ENCODE measurements around the gene B9D1. TPM values are rescaled to one million over a fixed set of nuclear protein-coding genes. Genes with fewer than 3 reads are reported as not detected.

B9D1 gene
- polyA plus RNA-seq, 3 donors: 39.6 to 55.2 (median 46.0) TPM

DNA sequence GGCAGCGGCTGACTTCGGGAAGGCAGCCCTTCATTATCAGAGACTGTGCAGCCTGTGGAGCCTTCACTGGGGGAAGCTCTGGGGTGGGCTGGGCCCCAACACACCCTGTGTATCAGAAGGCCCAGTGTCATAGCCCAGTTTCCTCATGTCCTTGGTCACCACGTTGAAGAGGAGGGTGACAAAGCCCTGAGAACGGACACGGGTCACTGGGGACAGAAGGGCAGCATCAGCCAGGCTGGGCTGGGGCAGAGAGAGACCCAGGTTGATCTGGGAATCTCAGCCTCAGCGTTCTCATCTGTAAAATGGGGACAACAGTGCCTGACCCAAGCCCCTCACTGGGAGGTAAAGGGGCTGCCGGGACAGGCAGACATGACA lies 19.3 kb downstream of the B9D1 start:
- no peak for DNase-seq

- no peak for DNase-seq
Observed at GRCh38 chr17:19342611-19343255, 19.8 kb downstream of the B9D1 start.

DNA sequence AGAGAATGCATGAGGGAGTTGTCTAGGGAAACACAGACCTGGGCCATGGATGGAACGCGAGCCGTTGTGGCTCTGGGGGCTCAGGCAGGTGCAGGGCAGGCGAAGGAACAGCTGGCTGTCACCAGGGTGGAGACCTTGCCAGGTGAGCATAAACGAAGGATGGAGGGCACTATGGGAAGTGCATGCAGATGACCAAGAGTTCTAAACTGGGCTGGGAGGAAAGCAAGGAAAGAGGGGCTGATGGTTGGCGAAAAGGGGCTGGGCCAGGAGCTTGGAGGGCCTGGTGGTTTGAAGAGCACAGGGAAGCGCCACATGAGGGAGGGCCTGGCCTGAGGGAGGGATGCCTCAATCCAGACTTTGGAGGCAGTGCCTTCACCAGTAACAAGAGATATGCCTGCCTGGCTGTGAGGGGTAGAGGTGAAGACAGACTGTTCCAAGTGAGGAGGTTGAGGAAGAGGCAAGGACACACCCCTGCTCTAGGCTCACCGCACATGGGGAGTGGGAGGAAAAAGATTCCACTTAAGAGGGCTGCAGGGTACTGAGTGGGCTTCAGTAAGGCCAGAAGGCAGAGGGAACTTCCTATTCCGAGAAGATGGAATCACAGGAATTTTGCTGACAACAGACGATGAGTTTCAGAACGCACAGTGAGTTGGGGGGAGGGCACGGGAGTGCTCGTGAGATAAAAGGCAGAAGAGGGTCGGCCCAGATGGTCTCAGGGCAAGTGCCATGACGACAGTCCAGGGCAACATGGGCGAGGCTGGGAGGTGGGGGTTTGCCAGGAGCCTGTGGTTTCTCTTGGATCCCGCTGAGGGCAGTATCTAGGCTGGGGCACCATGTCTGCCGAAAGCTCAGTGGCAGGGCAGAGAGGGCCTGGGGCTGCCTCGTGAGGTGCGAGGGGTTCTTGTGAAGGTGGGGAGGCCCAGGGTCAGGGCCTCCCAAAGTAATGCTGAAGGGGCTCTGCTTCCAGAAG lies 20.6 kb downstream of the B9D1 start:
- no peak for DNase-seq

- DNase-seq: no peak
Observed at GRCh38 chr17:19341211-19341631, 21.3 kb downstream of the B9D1 start.

DNA sequence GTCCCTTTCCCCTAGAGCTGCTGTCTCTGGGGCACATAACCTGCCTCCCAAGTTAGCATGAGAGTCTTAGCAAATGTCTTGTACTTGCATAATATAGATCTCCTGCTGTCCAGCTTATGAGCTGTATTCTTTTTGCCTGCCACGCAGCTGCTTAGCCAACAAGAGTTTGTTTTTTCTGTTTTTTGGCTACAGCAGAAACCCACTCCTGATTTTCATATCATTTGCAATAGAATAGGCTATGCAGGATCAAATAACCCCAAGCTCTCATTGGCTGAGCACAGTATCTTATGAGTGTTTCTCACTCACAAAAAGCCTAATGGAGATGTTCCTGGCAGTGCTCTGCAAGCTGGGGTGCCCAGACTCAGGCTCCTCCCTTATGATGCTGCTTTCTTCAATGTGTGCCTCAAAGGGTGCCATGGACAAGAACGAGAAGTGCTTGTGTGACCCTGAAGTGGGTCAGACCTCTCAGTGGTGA lies 23.1 kb downstream of the B9D1 start:
- DNase-seq: no peak

- DNase-seq: no peak
Observed at GRCh38 chr17:19338031-19338990, 24.2 kb downstream of the B9D1 start.

DNA sequence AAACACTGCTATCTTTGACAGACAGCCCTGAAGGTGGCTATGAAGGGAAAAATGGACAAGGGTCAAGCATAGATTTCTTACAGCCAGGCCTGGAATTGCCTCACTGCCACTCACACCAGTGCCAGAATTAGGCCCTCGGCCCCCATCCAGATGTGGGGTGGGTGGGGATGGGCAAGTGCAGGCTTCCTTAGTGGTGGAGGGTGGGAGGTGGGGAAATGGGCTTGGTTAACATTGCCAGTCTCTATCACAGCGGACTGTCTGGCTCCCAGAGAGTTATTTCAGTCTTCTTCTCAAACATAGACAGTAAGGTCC lies 24.9 kb downstream of the B9D1 start:
- DNase-seq: no peak

DNA sequence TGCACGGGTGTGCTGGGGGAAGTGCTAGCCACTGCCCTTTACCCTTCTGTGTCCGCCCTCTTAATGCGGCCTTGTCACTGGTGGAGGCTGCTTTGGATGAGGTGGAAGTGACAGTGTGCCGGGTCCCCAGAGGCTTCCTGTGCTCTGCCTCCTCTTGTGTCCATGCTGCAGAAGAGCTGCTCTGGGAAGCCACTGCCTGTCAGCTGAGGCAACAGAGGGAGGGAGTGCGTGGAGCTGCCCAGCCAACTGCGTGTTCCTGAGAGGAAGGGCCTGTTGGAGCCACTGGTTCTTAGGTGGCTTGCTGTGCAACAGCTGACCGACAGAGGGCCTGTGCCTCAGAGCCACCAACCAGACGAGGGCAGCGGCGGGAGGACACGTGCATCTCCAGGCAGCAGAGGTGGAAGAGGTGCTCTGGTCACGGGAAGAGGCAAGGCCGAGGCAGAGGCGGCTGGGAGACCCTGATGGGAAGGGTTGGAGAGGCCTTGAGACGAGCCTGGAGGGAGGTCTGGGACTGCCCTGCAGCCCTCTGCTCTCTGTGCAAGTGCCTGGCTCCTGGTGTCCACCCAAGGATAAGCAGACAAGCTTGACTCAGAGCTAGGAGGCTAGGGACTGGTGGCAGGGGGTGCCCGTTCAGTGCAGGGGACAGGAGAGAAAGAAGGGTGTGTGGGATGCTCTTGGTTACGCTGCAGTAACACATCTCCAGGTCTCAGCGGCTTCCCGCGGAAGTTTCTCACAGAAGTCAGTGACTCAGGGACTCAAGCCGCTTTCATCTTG lies 25.4 kb downstream of the B9D1 start:
- DNase-seq: no peak

DNA sequence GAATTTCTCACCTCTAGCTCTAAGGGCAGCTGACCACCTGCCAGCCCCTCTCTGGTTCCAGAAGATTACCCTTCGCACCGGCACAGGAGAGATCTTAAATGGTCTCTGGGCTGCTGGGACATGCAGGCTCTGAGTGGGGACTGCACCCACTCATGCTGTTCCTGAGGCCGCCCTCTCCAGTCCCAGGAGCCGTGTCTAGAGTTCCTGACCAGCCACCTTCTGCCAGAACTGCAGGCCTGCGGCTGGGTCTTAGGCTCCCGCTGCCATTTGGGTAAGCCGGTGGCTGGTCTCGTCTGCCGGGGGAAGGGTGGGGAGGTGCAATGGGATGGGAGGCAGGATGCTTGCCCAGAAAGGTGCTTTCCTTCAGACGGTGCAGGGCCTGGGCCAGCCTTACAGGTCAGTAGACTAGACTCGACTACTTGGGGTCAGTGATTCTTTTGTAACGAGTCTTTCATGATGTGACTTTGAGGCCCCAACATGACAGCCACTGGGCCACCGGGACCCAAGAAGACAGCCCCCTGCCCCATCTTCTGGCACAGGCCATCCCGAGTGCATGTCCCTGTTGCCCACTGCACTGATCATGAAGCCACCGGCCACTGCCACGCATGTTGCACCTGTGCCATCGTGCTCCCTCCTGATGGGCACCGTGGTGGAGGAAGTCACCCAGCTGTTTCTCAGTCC lies 26.4 kb downstream of the B9D1 start:
- DNase-seq: no peak

GRCh38 chr17:19334331-19334730 lies 28.2 kb downstream of the B9D1 start:
- DNase-seq: no peak

GRCh38 chr17:19333736-19334290 lies 28.7 kb downstream of the B9D1 start:
- DNase-seq: no peak

- DNase-seq: no peak
Observed at GRCh38 chr17:19333132-19333440, 29.4 kb downstream of the B9D1 start.

DNA sequence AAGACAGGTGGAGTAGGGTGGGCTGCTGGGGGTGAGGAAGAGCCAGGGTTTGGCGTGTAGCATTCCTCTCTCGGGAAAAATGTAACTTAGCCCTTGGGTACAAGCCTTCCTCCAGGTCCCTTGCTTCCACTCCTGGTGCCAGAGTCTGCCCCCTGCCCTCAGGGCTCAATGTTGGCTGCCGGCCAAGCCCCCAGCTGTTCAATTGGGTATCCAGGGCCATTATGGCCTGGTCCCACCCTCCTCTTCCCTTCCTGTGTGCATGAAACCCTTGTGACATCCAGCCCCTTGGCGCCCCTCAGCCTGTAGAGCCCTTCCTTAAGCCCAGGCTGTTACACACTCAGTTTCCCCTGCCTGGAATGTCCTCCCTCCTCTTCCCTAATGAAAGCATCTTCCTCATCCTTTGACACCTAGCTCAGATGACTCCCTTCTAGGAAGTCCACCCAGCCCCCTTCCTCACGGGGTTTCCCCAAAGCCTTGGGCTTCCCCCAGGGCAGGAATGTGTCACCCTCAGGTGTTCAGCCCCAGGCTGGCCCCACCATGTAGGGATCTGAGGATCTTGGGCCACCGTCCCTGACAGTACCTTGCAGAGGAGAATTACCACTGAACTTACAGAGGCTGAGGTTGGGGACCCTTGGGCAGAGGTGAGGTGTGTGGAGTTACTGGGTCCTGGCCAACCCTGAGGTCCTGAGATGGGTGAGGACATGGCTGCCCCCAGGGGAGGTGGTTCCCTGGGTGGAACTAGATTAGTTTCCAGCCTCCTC lies 30.0 kb downstream of the B9D1 start:
- no peak for DNase-seq

- DNase-seq: no peak
Observed at GRCh38 chr17:19331543-19332245, 30.8 kb downstream of the B9D1 start.

GRCh38 chr17:19331134-19331533 lies 31.4 kb downstream of the B9D1 start:
- DNase-seq: no peak

DNA sequence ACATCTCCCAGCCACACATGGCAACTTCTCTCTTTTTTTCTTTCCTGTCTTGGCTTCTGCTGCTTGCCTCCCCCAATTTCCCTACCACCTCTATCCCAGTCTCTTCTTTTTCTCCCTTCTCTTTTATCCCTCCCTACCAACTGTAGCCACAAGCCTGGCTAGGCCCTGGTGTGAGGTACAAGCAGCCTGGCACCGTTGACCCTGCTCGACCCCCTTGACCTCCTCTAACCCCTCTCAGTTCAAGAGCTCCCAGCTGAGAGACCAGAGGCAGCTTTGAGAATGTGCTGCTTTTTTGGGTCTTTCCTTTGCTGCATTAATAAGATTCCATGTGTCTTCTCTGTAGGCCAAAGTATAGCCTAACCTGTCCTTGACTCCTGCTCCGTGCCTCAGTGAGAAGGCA lies 32.3 kb downstream of the B9D1 start:
- no peak for DNase-seq

DNA sequence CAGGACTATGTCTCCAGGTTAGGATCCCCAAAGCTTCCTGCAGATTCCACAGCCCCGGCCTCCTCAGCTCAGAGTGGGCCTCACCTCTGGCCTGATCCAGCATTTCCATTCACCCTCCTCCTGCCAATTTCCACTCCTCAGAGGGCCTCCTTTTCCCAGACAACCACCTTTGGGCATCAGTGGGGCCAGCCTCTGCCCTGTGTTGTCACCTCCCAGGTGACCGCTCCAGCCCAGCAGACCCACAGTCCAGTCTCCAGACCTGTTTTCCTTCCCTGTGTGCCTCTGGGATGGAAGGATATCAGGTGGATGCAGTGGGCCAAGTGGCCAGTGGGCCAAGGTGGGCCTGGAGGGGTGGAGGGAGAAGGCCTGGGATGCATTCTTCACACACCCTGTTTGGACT lies 32.7 kb downstream of the B9D1 start:
- DNase-seq: no peak

DNA sequence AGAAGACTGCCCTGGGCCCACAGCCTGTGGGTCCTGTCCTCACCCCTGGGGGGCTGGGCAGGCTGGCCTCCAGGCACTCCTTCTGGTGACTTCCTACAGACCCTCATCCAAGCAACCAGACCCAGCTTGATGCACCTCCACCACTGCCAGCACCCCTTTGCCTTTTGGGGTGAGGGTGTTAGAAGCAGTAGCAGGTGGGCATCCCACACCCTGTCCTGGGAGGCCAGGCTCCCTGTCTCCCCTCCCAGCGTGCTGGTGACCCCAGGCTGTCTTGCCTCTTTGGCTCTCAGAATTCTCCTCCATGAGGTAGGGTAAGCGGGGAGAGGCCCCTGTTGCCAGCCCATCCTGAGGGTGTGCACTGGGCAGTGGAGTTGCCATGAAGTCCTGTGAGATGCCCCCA lies 33.4 kb downstream of the B9D1 start:
- no peak for DNase-seq

GRCh38 chr17:19328441-19329061 lies 34.0 kb downstream of the B9D1 start:
- DNase-seq: no peak

Measured in renal pelvis (tissue), 4 donors.